Measurements from ENCODE around the gene TIAM2. TPM values are rescaled to one million over a fixed set of nuclear protein-coding genes. Genes with fewer than 3 reads are reported as not detected.

Gene TIAM2
- total and polyA plus RNA-seq, 10 of the 15 experiments (the other 5 are each of a cell fraction or from before 2014, with no cell fraction given), result 1.1 to 10.5 (median 2.3) TPM

DNA sequence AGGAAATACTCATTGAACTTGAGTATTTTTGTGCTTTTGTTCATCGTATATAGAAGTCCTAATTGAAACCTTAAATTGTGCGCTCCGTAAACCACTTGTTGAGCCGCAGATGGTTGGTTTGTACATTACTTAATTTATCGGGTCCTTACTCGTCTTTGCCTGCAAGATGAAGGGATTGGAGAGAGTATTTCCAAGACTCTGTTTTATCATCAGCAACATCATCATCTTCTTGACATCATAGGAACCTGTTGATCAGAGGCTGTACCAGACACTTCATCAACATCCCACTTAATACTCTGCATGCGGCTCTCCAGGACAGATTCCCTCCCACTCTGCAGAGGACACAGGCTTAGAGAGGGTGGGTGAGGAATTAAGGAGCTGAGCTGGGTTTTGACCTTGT is 28.6 kb downstream of the TIAM2 start:
- ChIA-PET SMC1A (ENCODE audit: uncharacterized antibody, unreplicated experiment) (no interaction called here), CTCF (no interaction called here), POLR2A (no interaction called here), RAD21 (ENCODE audit: unreplicated experiment) (no interaction called here)
- H4K20me1 ChIP-seq (ENCODE audit: control insufficient read depth, insufficient read depth), result no peaks in the 10 kb centered on the region
- H3K79me2 ChIP-seq (ENCODE audit: control insufficient read depth, insufficient read depth, low read length), result no peaks in the 10 kb centered on the region
- no peak overlapping the region for H2AFZ ChIP-seq (ENCODE audit: control insufficient read depth, low read depth, low read length)
- H3K4me2 ChIP-seq (ENCODE audit: control insufficient read depth, insufficient read depth), result no peak overlapping the region
- 58% methylated on average over 7 of the region's 7 CpGs for WGBS (ENCODE audit: insufficient coverage, insufficient replicate concordance, low lambda C conversion rate, missing lambda C conversion rate)
- in situ Hi-C loops (cut with MboI), result no loop called here
- DNase-seq (ENCODE audit: low read depth, low spot score) (no peak), ATAC-seq (no peak), FAIRE-seq (no peak)
- H3K4me1 ChIP-seq (ENCODE audit: control insufficient read depth, insufficient read depth, low read length), result no peaks in the 10 kb centered on the region
- no peaks in the 10 kb centered on the region for H3K9me3 ChIP-seq (replicated peaks; ENCODE audit: control insufficient read depth, insufficient read depth, low read length)
- TF ChIP-seq STAT3 (IDR thresholded peaks at IDR 0.05; ENCODE audit: low read depth, low read length) (no peak), SUZ12 (IDR thresholded peaks at IDR 0.05; ENCODE audit: unreplicated experiment) (no peak), MTA2 (IDR thresholded peaks at IDR 0.05; ENCODE audit: low read depth) (no peak), NFXL1 (IDR thresholded peaks at IDR 0.05; ENCODE audit: borderline replicate concordance) (no peak), EGR1 (IDR thresholded peaks at IDR 0.05; ENCODE audit: borderline replicate concordance in 1 of 2, low read depth in 2 of 2, low read length in 2 of 2) (no peak), ZNF384 (IDR thresholded peaks at IDR 0.05; ENCODE audit: borderline replicate concordance, low read depth, low read length) (no peak), CREM (IDR thresholded peaks at IDR 0.05; ENCODE audit: low read depth) (no peak), CHD2 (IDR thresholded peaks at IDR 0.05; ENCODE audit: borderline replicate concordance, low read depth, low read length) (no peak), EED (IDR thresholded peaks at IDR 0.05; ENCODE audit: low read depth) (no peak), KLF5 (IDR thresholded peaks at IDR 0.05; ENCODE audit: partially characterized antibody) (no peak), MEF2A (IDR thresholded peaks at IDR 0.05; ENCODE audit: insufficient read depth, low read depth, low read length) (no peak), BHLHE40 (IDR thresholded peaks at IDR 0.05; ENCODE audit: borderline replicate concordance in 1 of 2, low read depth in 2 of 2, low read length in 1 of 2) (no peak), RB1 (IDR thresholded peaks at IDR 0.05; ENCODE audit: borderline replicate concordance) (no peak)
- TF ChIP-seq, protein P1, sequence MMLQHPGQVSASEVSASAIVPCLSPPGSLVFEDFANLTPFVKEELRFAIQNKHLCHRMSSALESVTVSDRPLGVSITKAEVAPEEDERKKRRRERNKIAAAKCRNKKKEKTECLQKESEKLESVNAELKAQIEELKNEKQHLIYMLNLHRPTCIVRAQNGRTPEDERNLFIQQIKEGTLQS (IDR thresholded peaks at IDR 0.05; ENCODE audit: borderline replicate concordance, extremely low read depth, low read depth, low read length), result no peak
- TF ChIP-seq, protein P2, sequence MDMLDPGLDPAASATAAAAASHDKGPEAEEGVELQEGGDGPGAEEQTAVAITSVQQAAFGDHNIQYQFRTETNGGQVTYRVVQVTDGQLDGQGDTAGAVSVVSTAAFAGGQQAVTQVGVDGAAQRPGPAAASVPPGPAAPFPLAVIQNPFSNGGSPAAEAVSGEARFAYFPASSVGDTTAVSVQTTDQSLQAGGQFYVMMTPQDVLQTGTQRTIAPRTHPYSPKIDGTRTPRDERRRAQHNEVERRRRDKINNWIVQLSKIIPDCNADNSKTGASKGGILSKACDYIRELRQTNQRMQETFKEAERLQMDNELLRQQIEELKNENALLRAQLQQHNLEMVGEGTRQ (IDR thresholded peaks at IDR 0.05; ENCODE audit: borderline replicate concordance, low read depth, low read length), result no peak
- TF ChIP-seq, protein P3, sequence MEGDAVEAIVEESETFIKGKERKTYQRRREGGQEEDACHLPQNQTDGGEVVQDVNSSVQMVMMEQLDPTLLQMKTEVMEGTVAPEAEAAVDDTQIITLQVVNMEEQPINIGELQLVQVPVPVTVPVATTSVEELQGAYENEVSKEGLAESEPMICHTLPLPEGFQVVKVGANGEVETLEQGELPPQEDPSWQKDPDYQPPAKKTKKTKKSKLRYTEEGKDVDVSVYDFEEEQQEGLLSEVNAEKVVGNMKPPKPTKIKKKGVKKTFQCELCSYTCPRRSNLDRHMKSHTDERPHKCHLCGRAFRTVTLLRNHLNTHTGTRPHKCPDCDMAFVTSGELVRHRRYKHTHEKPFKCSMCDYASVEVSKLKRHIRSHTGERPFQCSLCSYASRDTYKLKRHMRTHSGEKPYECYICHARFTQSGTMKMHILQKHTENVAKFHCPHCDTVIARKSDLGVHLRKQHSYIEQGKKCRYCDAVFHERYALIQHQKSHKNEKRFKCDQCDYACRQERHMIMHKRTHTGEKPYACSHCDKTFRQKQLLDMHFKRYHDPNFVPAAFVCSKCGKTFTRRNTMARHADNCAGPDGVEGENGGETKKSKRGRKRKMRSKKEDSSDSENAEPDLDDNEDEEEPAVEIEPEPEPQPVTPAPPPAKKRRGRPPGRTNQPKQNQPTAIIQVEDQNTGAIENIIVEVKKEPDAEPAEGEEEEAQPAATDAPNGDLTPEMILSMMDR (IDR thresholded peaks at IDR 0.05 in 2 of 3, conservative IDR thresholded peaks at IDR 0.05 in 1 of 3; ENCODE audit: control insufficient read depth in 2 of 3, extremely low read depth in 1 of 3, insufficient read depth in 1 of 3, low read depth in 3 of 3, low read length in 3 of 3), result no peak
- H3K9ac ChIP-seq (ENCODE audit: control insufficient read depth, insufficient read depth, low read length), result no peak overlapping the region
- intact Hi-C loops (cut with micrococcal nuclease; ENCODE audit: unreplicated experiment), result no loop called here
- H3K27ac ChIP-seq (ENCODE audit: control insufficient read depth, insufficient read depth), result no peak overlapping the region
- H3K36me3 ChIP-seq (ENCODE audit: control insufficient read depth in 2 of 2, insufficient read depth in 2 of 2, low read length in 1 of 2), result no peaks in the 10 kb centered on the region
- no TSS peak for BruUV-seq (replicated peaks)
- no peak overlapping the region for H3K4me3 ChIP-seq
- no peaks in the 10 kb centered on the region; a peak in 1 of 4 replicates for H3K27me3 ChIP-seq (replicated peaks in 1 of 2; ENCODE audit: control insufficient read depth in 2 of 2, insufficient read depth in 2 of 2, low read length in 1 of 2)

All from GM12878 (cell line).